Prostate gland (tissue), 2 donors: ENCODE measurements around the gene ROPN1.

Experiments used
- CTCF ChIP-seq, 4 experiments: fragments of 200-600 bp in 2 of 4; fragments of 450-650 bp in 2 of 4; sonication (generic) in 2 of 4; IDR thresholded peaks; 1 replicate in 3 of 4; 2 replicates in 1 of 4; pipeline ENCODE4 v1.5.1; 2016 to 2019; ENCODE audit warnings: antibody characterized with exemption in 4 of 4, mild to moderate bottlenecking in 2 of 4, moderate library complexity in 2 of 4
- POLR2A ChIP-seq: fragments of 450-650 bp; IDR thresholded peaks from one replicate; pipeline ENCODE4 v1.6.1; 2016; ENCODE audit warnings: antibody characterized with exemption, mild to moderate bottlenecking
- POLR2AphosphoS5 ChIP-seq: sonication (generic); formaldehyde crosslinking; IDR thresholded peaks from one replicate; pipeline ENCODE4 v1.6.1; 2017; ENCODE audit warnings: antibody characterized with exemption

DNA sequence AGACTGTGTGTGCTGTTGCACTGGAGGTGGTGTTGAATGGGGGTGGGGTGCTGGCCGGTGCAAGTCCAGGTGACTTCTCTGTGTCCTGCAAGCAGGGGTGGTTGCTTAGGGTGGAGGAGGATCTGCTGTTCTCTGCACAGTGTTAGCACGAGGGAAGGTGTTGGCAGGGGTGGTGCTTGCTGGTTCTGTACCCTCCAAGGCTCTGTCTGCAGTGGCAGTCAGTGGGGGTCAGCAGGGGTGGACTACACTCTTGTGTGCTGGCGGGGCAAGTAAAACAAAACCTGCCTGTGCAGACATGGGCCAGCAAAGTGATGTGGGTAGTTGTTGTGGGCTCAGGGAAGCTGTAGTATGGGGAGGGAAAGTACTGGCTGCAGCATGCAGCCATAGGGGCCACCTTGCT, 5.5 kb downstream of the ROPN1 start:
- no peak for TF ChIP-seq POLR2A
- no peak for TF ChIP-seq CTCF (IDR thresholded peaks at IDR 0.05)
- no peak for TF ChIP-seq POLR2AphosphoS5
